DMS153 (cell line): ENCODE results near the gene REEP1.
A peak's percentile ranks its signal among the peaks of the same experiment; 100 is the strongest.
"Not testable (repeated sequence)": the region's sequence is repeated elsewhere in the genome, so short reads cannot be mapped to it uniquely, and the experiment has no call there.

Experiments
- DNase-seq: peaks from one replicate; lab custom pipeline; 2025; lab: John Stamatoyannopoulos, UW

The REEP1 gene

GRCh38 chr2:86283411-86284030, 53.9 kb downstream of the REEP1 start:
- no peak for DNase-seq

GRCh38 chr2:86281066-86281700, 56.2 kb downstream of the REEP1 start:
- DNase-seq: no peak

- no peak for DNase-seq
These were observed 57.2 kb downstream of the REEP1 start for GRCh38 chr2:86280191-86280667.

- no peak for DNase-seq
These were observed 61.5 kb downstream of the REEP1 start for GRCh38 chr2:86275962-86276361.

GRCh38 chr2:86275384-86275799, 62.0 kb downstream of the REEP1 start:
- DNase-seq: no peak

- no peak for DNase-seq
These were observed 62.5 kb downstream of the REEP1 start for GRCh38 chr2:86274918-86275275.

GRCh38 chr2:86274265-86274917, 63.0 kb downstream of the REEP1 start:
- DNase-seq: no peak

- DNase-seq: no peak
These were observed 65.3 kb downstream of the REEP1 start for GRCh38 chr2:86272111-86272510.

GRCh38 chr2:86271248-86271647, 66.2 kb downstream of the REEP1 start:
- no peak for DNase-seq

GRCh38 chr2:86263956-86264355, 73.5 kb downstream of the REEP1 start:
- DNase-seq: no peak

GRCh38 chr2:86260978-86261377, 76.4 kb downstream of the REEP1 start:
- no peak for DNase-seq

- DNase-seq: no peak
These were observed 79.3 kb downstream of the REEP1 start for GRCh38 chr2:86258106-86258505.

- DNase-seq: no peak
These were observed 80.4 kb downstream of the REEP1 start for GRCh38 chr2:86256982-86257381.

- DNase-seq: no peak
These were observed 81.1 kb downstream of the REEP1 start for GRCh38 chr2:86256300-86256699.

GRCh38 chr2:86254576-86255538, 82.6 kb downstream of the REEP1 start:
- DNase-seq: peak; percentile 75

GRCh38 chr2:86253424-86253823, 84.0 kb downstream of the REEP1 start:
- DNase-seq: no peak

GRCh38 chr2:86251840-86252266, 85.6 kb downstream of the REEP1 start:
- DNase-seq: peak; percentile 27

- DNase-seq: peak; percentile 50
These were observed 87.6 kb downstream of the REEP1 start for GRCh38 chr2:86249579-86250391.

GRCh38 chr2:86249176-86249575, 88.2 kb downstream of the REEP1 start:
- no peak for DNase-seq

- DNase-seq: not testable (repeated sequence)
These were observed 92.2 kb downstream of the REEP1 start for GRCh38 chr2:86245222-86245621.

GRCh38 chr2:86244781-86245180, 92.6 kb downstream of the REEP1 start:
- not testable (repeated sequence) for DNase-seq
